Sigmoid colon (tissue), 4 donors: ENCODE results near the gene ARHGAP15.

ENCODE experiments used
- CTCF ChIP-seq, 4 experiments: fragments of 450-650 bp in 3 of 4; fragments of 200-600 bp in 1 of 4; IDR thresholded peaks; one replicate each; pipeline ENCODE4 v1.5.1; 2016 to 2019; ENCODE audit warnings: antibody characterized with exemption in 4 of 4, mild to moderate bottlenecking in 3 of 4, moderate library complexity in 2 of 4
- POLR2AphosphoS5 ChIP-seq, 4 donors: sonication (generic); formaldehyde crosslinking; IDR thresholded peaks; one replicate each; pipeline ENCODE4 v1.6.1; 2017; ENCODE audit warnings: antibody characterized with exemption in 4 of 4

DNA sequence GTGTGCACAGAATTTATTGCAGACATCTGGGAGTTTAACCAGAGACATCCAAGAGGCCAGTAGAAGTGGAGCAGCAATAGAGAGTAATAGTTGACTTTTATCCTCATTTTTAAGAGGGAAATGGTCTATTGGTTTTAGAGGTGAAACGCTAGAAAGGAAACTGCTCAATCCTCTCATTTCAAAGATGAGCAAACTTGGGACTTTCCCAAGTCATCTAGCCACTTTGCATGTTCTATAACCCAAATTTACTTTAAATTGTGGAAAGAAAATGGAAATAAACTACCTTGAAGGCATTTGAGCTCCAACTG, 601.7 kb downstream of the ARHGAP15 start:
- TF ChIP-seq CTCF (IDR thresholded peaks at IDR 0.05) (no peak), POLR2AphosphoS5 (IDR thresholded peaks at IDR 0.05) (no peak)
